ENCODE results near the gene SLC6A1. TPM values are rescaled to one million over a fixed set of nuclear protein-coding genes. Genes with fewer than 3 reads are reported as not detected.

Gene SLC6A1
- total and polyA plus RNA-seq, 11 donors, result 0.40 to 3.1 (median 1.2) TPM

DNA sequence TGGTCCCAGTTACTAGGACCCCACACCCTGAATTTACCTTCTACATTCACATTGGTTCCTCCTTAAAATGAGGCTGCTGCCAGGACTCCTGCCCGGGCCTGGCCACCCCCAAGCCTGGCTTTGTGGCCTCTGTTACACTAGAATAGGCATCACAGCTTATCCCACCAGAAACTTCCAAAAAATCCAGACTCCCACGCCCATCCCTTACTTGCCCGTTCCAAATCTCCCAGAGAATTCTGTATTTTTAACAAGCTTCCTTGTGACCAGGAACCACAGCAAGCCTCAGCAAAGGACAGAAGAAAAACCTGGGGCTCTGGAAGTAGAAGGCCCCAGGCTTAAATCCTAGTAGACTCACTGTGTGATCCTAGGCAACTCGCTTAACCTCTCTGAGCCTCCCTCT, 36.0 kb upstream of the SLC6A1 start:
- WGBS, 4 donors, result 59 to 72% (median 67%) methylated on average over 4 of the region's 4 CpGs
- intact Hi-C loops (cut with DNase I), result loop anchor here in 2 of 10 donors (5.0 to 10.0 kb wide), 2 partner anchors 36 to 202 kb away; partner anchors contain the start of gene SLC6A1 (in 1 of the 2)
- TF ChIP-seq CTCF (IDR thresholded peaks at IDR 0.05) (no peak), POLR2A (IDR thresholded peaks at IDR 0.05) (no peak)

GRCh38 chr3:10956986-10957385, 35.6 kb upstream of the SLC6A1 start:
- Histone ChIP-seq H3K4me3 (no peak overlapping the region), H3K27ac (peak overlapping the region in 6 of 12 donors; percentile 42 to 90 (median 71)), H3K27me3 (peaks cover 0 to 9% (median 0%) of the 10 kb centered on the region in 9 donors), H3K36me3 (no peaks in the 10 kb centered on the region), H3K9me3 (no peaks in the 10 kb centered on the region), H3K4me1 (peaks cover 0 to 37% (median 22%) of the 10 kb centered on the region in 12 donors)
- DNase-seq (peak in 4 of 5 donors; percentile 31 to 78 (median 44)), ATAC-seq (peak in 3 of 4 donors; percentile 17 to 48 (median 35))
- WGBS, 4 donors, result 17 to 39% (median 27%) methylated on average over 6 of the region's 6 CpGs
- TF ChIP-seq CTCF (IDR thresholded peaks at IDR 0.05), result no peak
- TF ChIP-seq POLR2A (IDR thresholded peaks at IDR 0.05), result no peak
- intact Hi-C loops (cut with DNase I), result loop anchor here in 2 of 10 donors (5.0 to 10.0 kb wide), 2 partner anchors 35 to 202 kb away; partner anchors contain the start of gene SLC6A1 (in 1 of the 2)

More for the DNA sequence above, 36.0 kb upstream of the SLC6A1 start:
- DNase-seq (no peak), ATAC-seq (peak in 3 of 4 donors; percentile 10 to 12 (median 12))
- Histone ChIP-seq H3K27ac (peak overlapping the region in 7 of 12 donors; percentile 23 to 90 (median 66)), H3K4me1 (peaks cover 0 to 37% (median 22%) of the 10 kb centered on the region in 12 donors), H3K27me3 (peaks cover 0 to 11% (median 0%) of the 10 kb centered on the region in 9 donors), H3K36me3 (no peaks in the 10 kb centered on the region), H3K9me3 (no peaks in the 10 kb centered on the region), H3K4me3 (no peak overlapping the region)

GRCh38 chr3:10957976-10958749, 34.4 kb upstream of the SLC6A1 start:
- H3K27ac ChIP-seq, result peak overlapping the region in 1 of 12 donors; percentile 9
- 38 to 59% (median 52%) methylated on average over 16 to 17 of the region's 17 CpGs for WGBS, 4 donors
- DNase-seq (peak in 4 of 5 donors; percentile 42 to 91 (median 64)), ATAC-seq (peak; percentile 6 to 71 (median 66))
- intact Hi-C loops (cut with DNase I), result loop anchor here in 2 of 10 donors (5.0 to 10.0 kb wide), 2 partner anchors 34 to 203 kb away; partner anchors contain the start of gene SLC6A1 (in 1 of the 2)
- no peaks in the 10 kb centered on the region for H3K9me3 ChIP-seq
- no peak for TF ChIP-seq CTCF (IDR thresholded peaks at IDR 0.05)
- no peak for TF ChIP-seq POLR2A (IDR thresholded peaks at IDR 0.05)
- no peak overlapping the region for H3K4me3 ChIP-seq
- H3K36me3 ChIP-seq, result no peaks in the 10 kb centered on the region
- H3K4me1 ChIP-seq, result peaks cover 0 to 37% (median 22%) of the 10 kb centered on the region in 12 donors
- H3K27me3 ChIP-seq, result peaks cover 0 to 5% (median 0%) of the 10 kb centered on the region in 9 donors

- H3K4me3 ChIP-seq, result no peak overlapping the region
- H3K4me1 ChIP-seq, result peaks cover 0 to 36% (median 20%) of the 10 kb centered on the region in 12 donors
- peaks cover 0 to 9% (median 0%) of the 10 kb centered on the region in 9 donors for H3K27me3 ChIP-seq
- H3K27ac ChIP-seq, result no peak overlapping the region
- H3K36me3 ChIP-seq, result no peaks in the 10 kb centered on the region
- TF ChIP-seq CTCF (IDR thresholded peaks at IDR 0.05), result no peak
- no peak for TF ChIP-seq POLR2A (IDR thresholded peaks at IDR 0.05)
- ATAC-seq (no peak), DNase-seq (no peak)
- 82 to 92% (median 89%) methylated on average over 6 of the region's 6 CpGs for WGBS, 4 donors
- no peaks in the 10 kb centered on the region for H3K9me3 ChIP-seq
- intact Hi-C loops (cut with DNase I), result no loop called here
Measured at GRCh38 chr3:10960255-10960654, 32.3 kb upstream of the SLC6A1 start.

All from heart left ventricle (tissue), 16 donors.